K562 (cell line): ENCODE measurements around the gene LY6G5B. TPM values are rescaled to one million over a fixed set of nuclear protein-coding genes. Genes with fewer than 3 reads are reported as not detected.

Source experiments
- ARID2 ChIP-seq: fragments of 450-650 bp; IDR thresholded peaks from 2 replicates; pipeline ENCODE4 v1.6.1; 2017; ENCODE audit warnings: antibody characterized with exemption, mild to moderate bottlenecking
- CBX3 ChIP-seq, 2 experiments: IDR thresholded peaks; 1 replicate in 1 of 2; 2 replicates in 1 of 2; pipeline ENCODE4 v1.6.1; 2012; ENCODE audit warnings: inconsistent platforms in 2 of 2, low read length in 2 of 2, borderline replicate concordance in 1 of 2, control low read depth in 1 of 2
- CSDE1 ChIP-seq, 2 experiments: fragments of 450-650 bp; IDR thresholded peaks; 2 replicates each; pipeline ENCODE4 v1.6.1; 2016; ENCODE audit warnings: mild to moderate bottlenecking in 1 of 2
- ELK3 ChIP-seq: fragments of 450-650 bp; formaldehyde crosslinking; IDR thresholded peaks from 2 replicates; pipeline ENCODE4 v1.4.0; 2020; ENCODE audit warnings: mild to moderate bottlenecking
- ERF ChIP-seq: fragments of 450-650 bp; formaldehyde crosslinking; IDR thresholded peaks from 2 replicates; pipeline ENCODE4 v1.4.0; 2020; ENCODE audit warnings: mild to moderate bottlenecking, mixed read lengths
- FOXK1 ChIP-seq: sonication (generic); formaldehyde crosslinking; IDR thresholded peaks from 2 replicates; pipeline ENCODE4 v1.8.0; 2022; ENCODE audit warnings: missing genetic modification reagents, mild to moderate bottlenecking, borderline replicate concordance
- ID3 ChIP-seq, 2 experiments: fragments of 250-450 bp in 1 of 2; fragments of 450-650 bp in 1 of 2; sonication (Bioruptor Pico) in 1 of 2; IDR thresholded peaks; 2 replicates each; pipeline versions ENCODE4 v1.6.1 to v1.8.0; 2016 to 2021; ENCODE audit warnings: mild to moderate bottlenecking in 2 of 2, moderate library complexity in 2 of 2, missing compliant biosample characterization in 1 of 2, missing genetic modification characterization in 1 of 2
- LCOR ChIP-seq: sonication (generic); formaldehyde crosslinking; IDR thresholded peaks from 2 replicates; pipeline ENCODE4 v1.8.0; 2022; ENCODE audit warnings: mild to moderate bottlenecking, missing genetic modification reagents
- MAX ChIP-seq: sonication (generic); formaldehyde crosslinking; IDR thresholded peaks from 2 replicates; pipeline ENCODE4 v1.9.0; 2022; ENCODE audit warnings: mild to moderate bottlenecking, missing genetic modification reagents
- MBD1 ChIP-seq: fragments of 250-450 bp; sonication (Bioruptor Pico); IDR thresholded peaks from 2 replicates; pipeline ENCODE4 v1.8.0; 2022; ENCODE audit warnings: inconsistent platforms
- MIER1 ChIP-seq: fragments of 450-650 bp; IDR thresholded peaks from 2 replicates; pipeline ENCODE4 v1.6.1; 2016; ENCODE audit warnings: antibody characterized with exemption, mild to moderate bottlenecking, low read depth
- MITF ChIP-seq: IDR thresholded peaks from 2 replicates; pipeline ENCODE4 v1.6.1; 2014; ENCODE audit warnings: antibody characterized with exemption
- PHTF2 ChIP-seq: fragments of 250-450 bp; sonication (Bioruptor Pico); IDR thresholded peaks from 2 replicates; pipeline ENCODE4 v1.5.0; 2021; ENCODE audit warnings: mild to moderate bottlenecking
- POLR2AphosphoS2 ChIP-seq: IDR thresholded peaks from 2 replicates; pipeline ENCODE4 v1.6.1; 2012; ENCODE audit warnings: low read length, improper control_type of control experiment
- POLR2G ChIP-seq: fragments of 200-400 bp; formaldehyde crosslinking; IDR thresholded peaks from 2 replicates; pipeline ENCODE4 v1.6.1; 2017; ENCODE audit warnings: low read depth, mild to moderate bottlenecking, antibody characterized with exemption, low read length, moderate library complexity
- RBM15 ChIP-seq: fragments of 200-400 bp; formaldehyde crosslinking; IDR thresholded peaks from 2 replicates; pipeline ENCODE4 v1.6.1; 2018; ENCODE audit warnings: mild to moderate bottlenecking, low read length, moderate library complexity; ENCODE audit not compliant: insufficient read depth
- TOE1 ChIP-seq, 2 experiments: fragments of 450-650 bp in 1 of 2; sonication (generic) in 1 of 2; formaldehyde crosslinking in 1 of 2; IDR thresholded peaks; 2 replicates each; pipeline versions ENCODE4 v1.7.1 to v1.8.0; 2016 to 2022; ENCODE audit warnings: borderline replicate concordance in 2 of 2, mild to moderate bottlenecking in 2 of 2, antibody characterized with exemption in 1 of 2, inconsistent platforms in 1 of 2, low read depth in 1 of 2, missing genetic modification reagents in 1 of 2, moderate library complexity in 1 of 2
- ZBTB34 ChIP-seq: fragments of 250-450 bp; sonication (Bioruptor Pico); IDR thresholded peaks from 2 replicates; pipeline ENCODE4 v1.8.0; 2021; ENCODE audit warnings: mild to moderate bottlenecking, moderate library complexity
- ZC3H11A ChIP-seq: IDR thresholded peaks from 2 replicates; pipeline ENCODE4 v1.6.1; 2012; ENCODE audit warnings: low read depth, low read length, improper control_type of control experiment
- ZNF561 ChIP-seq: fragments of 450-650 bp; formaldehyde crosslinking; conservative IDR thresholded peaks from 2 replicates; pipeline ENCODE4 v1.4.0; 2020; ENCODE audit warnings: mild to moderate bottlenecking, moderate library complexity
- ZNF77 ChIP-seq: fragments of 250-450 bp; sonication (Bioruptor Pico); IDR thresholded peaks from 2 replicates; pipeline ENCODE4 v1.5.0; 2020
- polyA plus RNA-seq, 8 experiments: library from polyadenylated mRNA; depleted of rRNA in 4 of 8; stranded (reverse) in 5 of 8; unstranded in 3 of 8; fragments of >200 nt; fragmentation: Nextera tagmentation in 2 of 8; fragmentation: Illumina TruSeq in 1 of 8; extraction: Ambion mirVana in 2 of 8; extraction: Trizol in 1 of 8; gene quantifications; 2 replicates each; pipeline versions ENCODE4 v1.2.1 to v1.2.3, GENCODE V29; 2011 to 2014; ENCODE audit warnings: inconsistent platforms in 1 of 8, missing spikeins in 1 of 8
- total RNA-seq, 7 experiments: library from RNA; depleted of rRNA in 6 of 7; stranded (reverse); fragments of >200 nt in 6 of 7; fragmentation: Illumina TruSeq in 2 of 7; extraction: Trizol in 2 of 7; gene quantifications; 2 replicates each; pipeline versions ENCODE4 v1.2.1 to v1.2.3, GENCODE V29; 2011 to 2021; ENCODE audit warnings: low replicate concordance in 1 of 7

Gene LY6G5B
- total and polyA plus RNA-seq, 9 of the 15 experiments (the other 6 are each of a cell fraction or from before 2014, with no cell fraction given) = 6.0 to 27.0 (median 7.5) TPM

GRCh38 chr6:31664790-31665500 is 4.8 kb upstream of the LY6G5B start, which contains the start of gene GPANK1 (continued):
- TF ChIP-seq MBD1 (no peak), ARID2 (no peak), MITF (no peak), ZBTB34 (CRISPR knock-in tag) (no peak), RBM15 (no peak), ZNF77 (0 out of 2 replicates have a peak, but pooled peaks have one; percentile 4), ELK3 (CRISPR knock-in tag) (no peak; the same call in 1 of the 2 replicates), ID3 (CRISPR knock-in tag; IDR thresholded peaks at IDR 0.05) (no peak), ID3 (tag; IDR thresholded peaks at IDR 0.05) (peak; percentile 31), CBX3 (IDR thresholded peaks at IDR 0.05; ENCODE audit: borderline replicate concordance in 1 of 2, low read length in 2 of 2) (no peak; a peak in 1 of 3 replicates), FOXK1 (CRISPR knock-in tag) (peak; percentile 95; the same call in 1 of the 2 replicates), POLR2AphosphoS2 (peak; percentile 91; the same call in 1 of the 2 replicates), TOE1 (IDR thresholded peaks at IDR 0.05; ENCODE audit: borderline replicate concordance) (no peak), TOE1 (CRISPR knock-in tag; IDR thresholded peaks at IDR 0.05; ENCODE audit: borderline replicate concordance, low read depth) (peak; percentile 95), PHTF2 (0 out of 2 replicates have a peak, but pooled peaks have one; percentile 52), CSDE1 (IDR thresholded peaks at IDR 0.05) (no peak), ERF (peak; percentile 40), ZNF561 (no peak), ZC3H11A (peak; percentile 69; the same call in 1 of the 2 replicates), MIER1 (no peak), POLR2G (peak; percentile 37), MAX (CRISPR knock-in tag) (peak; percentile 89), LCOR (CRISPR knock-in tag) (peak; percentile 92)
